GM18868 (cell line): Measurements from ENCODE around the gene PMIS2.
"Not testable (repeated sequence)": the region's sequence is repeated elsewhere in the genome, so short reads cannot be mapped to it uniquely, and the experiment has no call there.

Source experiments
- ATAC-seq: cut with Tn5 transposase; IDR thresholded peaks from one replicate; pipeline ENCODE4 v1.9.1; 2021; ENCODE audit warnings: mild to moderate bottlenecking, moderate library complexity; ENCODE audit not compliant: unreplicated experiment

PMIS2 gene

GRCh38 chr19:35587321-35587720 is 1.3 kb downstream of the PMIS2 start:
- ATAC-seq: no peak

GRCh38 chr19:35590875-35591274 is 4.9 kb downstream of the PMIS2 start:
- ATAC-seq: no peak

GRCh38 chr19:35592226-35592625 is 6.3 kb downstream of the PMIS2 start:
- ATAC-seq: no peak

- ATAC-seq: not testable (repeated sequence)
Observed at GRCh38 chr19:35595026-35595425, 9.1 kb downstream of the PMIS2 start.

GRCh38 chr19:35595928-35596327 is 10.0 kb downstream of the PMIS2 start:
- ATAC-seq: no peak

- peak; percentile 50 for ATAC-seq
Observed at GRCh38 chr19:35596366-35596999, 10.5 kb downstream of the PMIS2 start.

GRCh38 chr19:35601971-35602370 is 16.0 kb downstream of the PMIS2 start:
- ATAC-seq: no peak

GRCh38 chr19:35604436-35604835 is 18.5 kb downstream of the PMIS2 start:
- not testable (repeated sequence) for ATAC-seq

- not testable (repeated sequence) for ATAC-seq
Observed at GRCh38 chr19:35607170-35607569, 21.2 kb downstream of the PMIS2 start.

- ATAC-seq: no peak
Observed at GRCh38 chr19:35607661-35608060, 21.7 kb downstream of the PMIS2 start.

GRCh38 chr19:35608251-35608650 is 22.3 kb downstream of the PMIS2 start:
- no peak for ATAC-seq

GRCh38 chr19:35609851-35610353 is 23.9 kb downstream of the PMIS2 start:
- ATAC-seq: no peak

GRCh38 chr19:35612224-35612558 is 26.2 kb downstream of the PMIS2 start:
- ATAC-seq: no peak

GRCh38 chr19:35612559-35613321 is 26.8 kb downstream of the PMIS2 start, which contains the start of gene HAUS5:
Gene HAUS5, plus strand, starts transcription at chr19:35612735. Its CDS starts 60 bp downstream, at chr19:35612795.
- ATAC-seq: peak; percentile 75

- no peak for ATAC-seq
Observed at GRCh38 chr19:35613574-35613973, 27.6 kb downstream of the PMIS2 start.

- ATAC-seq: no peak
Observed at GRCh38 chr19:35615036-35615435, 29.1 kb downstream of the PMIS2 start.

- ATAC-seq: no peak
Observed at GRCh38 chr19:35618857-35619256, 32.9 kb downstream of the PMIS2 start.

- no peak for ATAC-seq
Observed at GRCh38 chr19:35619290-35619923, 33.4 kb downstream of the PMIS2 start.

- ATAC-seq: no peak
Observed at GRCh38 chr19:35620001-35620400, 34.0 kb downstream of the PMIS2 start.

GRCh38 chr19:35621708-35622107 is 35.7 kb downstream of the PMIS2 start:
- no peak for ATAC-seq

GRCh38 chr19:35622750-35623149 is 36.8 kb downstream of the PMIS2 start:
- ATAC-seq: no peak
